GM10248 (cell line): Measurements from ENCODE around the gene HIF3A.
"Not testable (repeated sequence)": the region's sequence is repeated elsewhere in the genome, so short reads cannot be mapped to it uniquely, and the experiment has no call there.

Experiments
- CTCF ChIA-PET: fragments of 300-600 bp; sonication (Branson Sonifier 250); formaldehyde crosslinking; extraction: SDS; loops from one replicate; lab custom pipeline; 2021; ENCODE audit warnings: antibody characterized with exemption; lab: Yijun Ruan, JAX
- POLR2A ChIA-PET: fragments of 350-650 bp; sonication (Branson Sonifier 250); formaldehyde crosslinking; extraction: SDS; loops from one replicate; lab custom pipeline; 2020; ENCODE audit warnings: antibody characterized with exemption; lab: Yijun Ruan, JAX
- DNase-seq: peaks from one replicate; pipeline ENCODE4 v3.0.0; 2012; ENCODE audit errors: extremely low spot score
- CTCF ChIP-seq: IDR thresholded peaks from 2 replicates; pipeline ENCODE4 v1.5.1; 2012; ENCODE audit warnings: mild to moderate bottlenecking, low read depth; ENCODE audit errors: extremely low read depth, missing control alignments, control extremely low read depth

The HIF3A gene

GRCh38 chr19:46311444-46311843 is 14.6 kb downstream of the HIF3A start:
- ChIA-PET POLR2A (no interaction called here), CTCF (interaction anchor here (1.0 kb wide), 1 partner anchor 31 kb away, joined by 3 read pairs; no protein-coding TSS in a partner anchor)
- no peak for TF ChIP-seq CTCF
- DNase-seq, result no peak

- CTCF ChIA-PET, result interaction anchor here (1.4 kb wide), 1 partner anchor 11 kb away, joined by 3 read pairs; no protein-coding TSS in a partner anchor
- POLR2A ChIA-PET, DNase-seq: not testable (repeated sequence)
These were observed 17.0 kb downstream of the HIF3A start for GRCh38 chr19:46313540-46314469.

GRCh38 chr19:46317339-46317738 is 20.5 kb downstream of the HIF3A start:
- CTCF ChIA-PET, result interaction anchor here (0.6 to 1.0 kb wide), 2 partner anchors 8 to 37 kb away, joined by 3 to 4 read pairs; no protein-coding TSS in a partner anchor
- no peak for TF ChIP-seq CTCF
- POLR2A ChIA-PET, result no interaction called here
- DNase-seq, result no peak

- POLR2A ChIA-PET, result no interaction called here
- no peak for DNase-seq
- CTCF ChIA-PET, result no interaction called here
- no peak for TF ChIP-seq CTCF
These were observed 22.8 kb downstream of the HIF3A start for GRCh38 chr19:46319613-46320012.

GRCh38 chr19:46320559-46320958 is 23.7 kb downstream of the HIF3A start:
- no peak for DNase-seq
- no peak for TF ChIP-seq CTCF
- CTCF ChIA-PET, result no interaction called here
- POLR2A ChIA-PET, result no interaction called here

GRCh38 chr19:46321653-46322052 is 24.8 kb downstream of the HIF3A start:
- TF ChIP-seq CTCF, result no peak
- POLR2A ChIA-PET, result no interaction called here
- DNase-seq, result no peak
- CTCF ChIA-PET, result no interaction called here

- CTCF ChIA-PET, POLR2A ChIA-PET, DNase-seq: not testable (repeated sequence)
These were observed 26.4 kb downstream of the HIF3A start for GRCh38 chr19:46323227-46323626.

- ChIA-PET POLR2A (no interaction called here), CTCF (interaction anchor here (1.0 to 1.8 kb wide), 2 partner anchors 60 to 78 kb away, joined by 3 to 4 read pairs; no protein-coding TSS in a partner anchor)
- no peak for TF ChIP-seq CTCF
- DNase-seq, result no peak
These were observed 27.4 kb downstream of the HIF3A start for GRCh38 chr19:46324277-46324676.
